Cardiac fibroblast (primary cell): ENCODE measurements around the gene PACRG.

Experiments
- DNase-seq, 2 donors: peaks; one replicate each; pipeline versions ENCODE4 v3.0.0 to v3.0.0-alpha.2; 2010; ENCODE audit warnings: low read depth in 2 of 2
- H3K4me3 ChIP-seq, 2 donors: replicated peaks in 1 of 2; 1 replicate in 1 of 2; 2 replicates in 1 of 2; pipeline ENCODE4 v1.5.1; 2011; ENCODE audit warnings: low read depth in 2 of 2, low read length in 2 of 2, mild to moderate bottlenecking in 2 of 2, moderate library complexity in 1 of 2
- CTCF ChIP-seq: IDR thresholded peaks from one replicate; pipeline ENCODE4 v1.5.1; 2011; ENCODE audit warnings: low read depth, mild to moderate bottlenecking, low read length, inconsistent platforms

The PACRG gene

GRCh38 chr6:163296835-163297519 lies 569.2 kb downstream of the PACRG start:
- H3K4me3 ChIP-seq: no peak overlapping the region
- DNase-seq: no peak
- TF ChIP-seq CTCF: no peak

- TF ChIP-seq CTCF: no peak
- no peak overlapping the region for H3K4me3 ChIP-seq
- DNase-seq: no peak
These were observed 570.5 kb downstream of the PACRG start for GRCh38 chr6:163298079-163298830.

- no peak for DNase-seq
These were observed 573.1 kb downstream of the PACRG start for GRCh38 chr6:163300838-163301237.

GRCh38 chr6:163301726-163302635 lies 574.2 kb downstream of the PACRG start:
- no peak for DNase-seq
- no peak for TF ChIP-seq CTCF

More at GRCh38 chr6:163300838-163301237, 573.1 kb downstream of the PACRG start:
- no peak overlapping the region for H3K4me3 ChIP-seq
- TF ChIP-seq CTCF: no peak

GRCh38 chr6:163302747-163303146 lies 575.0 kb downstream of the PACRG start:
- peak in 1 of 2 donors; percentile 35 for DNase-seq
- H3K4me3 ChIP-seq: no peak overlapping the region
- TF ChIP-seq CTCF: no peak

More at GRCh38 chr6:163301726-163302635, 574.2 kb downstream of the PACRG start:
- H3K4me3 ChIP-seq: no peak overlapping the region

GRCh38 chr6:163306000-163306399 lies 578.2 kb downstream of the PACRG start:
- no peak for TF ChIP-seq CTCF
- DNase-seq: no peak

More at GRCh38 chr6:163306000-163306399, 578.2 kb downstream of the PACRG start:
- H3K4me3 ChIP-seq: no peak overlapping the region
